SK-N-SH treated with all-trans-retinoic acid at 6 μM for 48 hours (cell line): ENCODE data around the gene PRDM15.

Source experiments
- RARB ChIP-seq: fragments of 250-450 bp; sonication (Bioruptor Pico); IDR thresholded peaks from 2 replicates; pipeline ENCODE4 v1.8.0; 2021; ENCODE audit warnings: mild to moderate bottlenecking, moderate library complexity
- TF ChIP-seq, protein P1 (sequence below): fragments of 250-450 bp; sonication (Bioruptor Pico); IDR thresholded peaks from 2 replicates; pipeline ENCODE4 v1.5.1; 2021; ENCODE audit warnings: mild to moderate bottlenecking, moderate library complexity

DNA sequence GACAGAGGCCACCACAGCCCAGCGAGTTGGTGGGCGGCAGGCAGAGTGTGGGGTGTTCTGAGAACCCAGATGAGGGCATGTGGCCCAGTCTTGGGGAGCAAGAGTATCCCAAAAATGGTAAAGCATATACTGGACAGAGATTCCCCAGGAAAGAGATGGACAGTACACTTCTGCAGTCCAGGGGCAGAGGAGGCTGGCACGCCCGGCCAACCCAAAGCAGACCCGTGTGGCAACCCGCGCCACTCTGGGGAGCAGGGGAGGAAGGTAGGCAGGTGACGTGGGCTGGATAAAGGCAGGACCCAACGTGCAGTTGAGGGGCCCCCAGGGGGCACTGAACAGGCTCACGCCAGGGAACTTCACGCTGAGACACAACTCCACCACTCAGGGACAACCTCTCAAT is 65.9 kb downstream of the PRDM15 start:
- TF ChIP-seq, protein P1, sequence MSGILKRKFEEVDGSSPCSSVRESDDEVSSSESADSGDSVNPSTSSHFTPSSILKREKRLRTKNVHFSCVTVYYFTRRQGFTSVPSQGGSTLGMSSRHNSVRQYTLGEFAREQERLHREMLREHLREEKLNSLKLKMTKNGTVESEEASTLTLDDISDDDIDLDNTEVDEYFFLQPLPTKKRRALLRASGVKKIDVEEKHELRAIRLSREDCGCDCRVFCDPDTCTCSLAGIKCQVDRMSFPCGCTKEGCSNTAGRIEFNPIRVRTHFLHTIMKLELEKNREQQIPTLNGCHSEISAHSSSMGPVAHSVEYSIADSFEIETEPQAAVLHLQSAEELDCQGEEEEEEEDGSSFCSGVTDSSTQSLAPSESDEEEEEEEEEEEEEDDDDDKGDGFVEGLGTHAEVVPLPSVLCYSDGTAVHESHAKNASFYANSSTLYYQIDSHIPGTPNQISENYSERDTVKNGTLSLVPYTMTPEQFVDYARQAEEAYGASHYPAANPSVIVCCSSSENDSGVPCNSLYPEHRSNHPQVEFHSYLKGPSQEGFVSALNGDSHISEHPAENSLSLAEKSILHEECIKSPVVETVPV (CRISPR knock-in tag) = no peak
- TF ChIP-seq RARB (CRISPR knock-in tag) = no peak
